Measurements from ENCODE around the gene PUM1.

GRCh38 chr1:30950700-30951099 is 114.8 kb downstream of the PUM1 start:
- TF ChIP-seq, protein P1, sequence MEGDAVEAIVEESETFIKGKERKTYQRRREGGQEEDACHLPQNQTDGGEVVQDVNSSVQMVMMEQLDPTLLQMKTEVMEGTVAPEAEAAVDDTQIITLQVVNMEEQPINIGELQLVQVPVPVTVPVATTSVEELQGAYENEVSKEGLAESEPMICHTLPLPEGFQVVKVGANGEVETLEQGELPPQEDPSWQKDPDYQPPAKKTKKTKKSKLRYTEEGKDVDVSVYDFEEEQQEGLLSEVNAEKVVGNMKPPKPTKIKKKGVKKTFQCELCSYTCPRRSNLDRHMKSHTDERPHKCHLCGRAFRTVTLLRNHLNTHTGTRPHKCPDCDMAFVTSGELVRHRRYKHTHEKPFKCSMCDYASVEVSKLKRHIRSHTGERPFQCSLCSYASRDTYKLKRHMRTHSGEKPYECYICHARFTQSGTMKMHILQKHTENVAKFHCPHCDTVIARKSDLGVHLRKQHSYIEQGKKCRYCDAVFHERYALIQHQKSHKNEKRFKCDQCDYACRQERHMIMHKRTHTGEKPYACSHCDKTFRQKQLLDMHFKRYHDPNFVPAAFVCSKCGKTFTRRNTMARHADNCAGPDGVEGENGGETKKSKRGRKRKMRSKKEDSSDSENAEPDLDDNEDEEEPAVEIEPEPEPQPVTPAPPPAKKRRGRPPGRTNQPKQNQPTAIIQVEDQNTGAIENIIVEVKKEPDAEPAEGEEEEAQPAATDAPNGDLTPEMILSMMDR (IDR thresholded peaks at IDR 0.05; ENCODE audit: poor library complexity) = no peak
- no peak for TF ChIP-seq EZH2phosphoT487 (IDR thresholded peaks at IDR 0.05; ENCODE audit: low read depth, severe bottlenecking, unreplicated experiment)
